GM18511 (cell line): ENCODE measurements around the gene PTH2.

Experiments
- ATAC-seq: cut with Tn5 transposase; IDR thresholded peaks from one replicate; pipeline ENCODE4 v1.9.1; 2021; ENCODE audit warnings: mild to moderate bottlenecking, moderate library complexity; ENCODE audit not compliant: unreplicated experiment

PTH2 gene

DNA sequence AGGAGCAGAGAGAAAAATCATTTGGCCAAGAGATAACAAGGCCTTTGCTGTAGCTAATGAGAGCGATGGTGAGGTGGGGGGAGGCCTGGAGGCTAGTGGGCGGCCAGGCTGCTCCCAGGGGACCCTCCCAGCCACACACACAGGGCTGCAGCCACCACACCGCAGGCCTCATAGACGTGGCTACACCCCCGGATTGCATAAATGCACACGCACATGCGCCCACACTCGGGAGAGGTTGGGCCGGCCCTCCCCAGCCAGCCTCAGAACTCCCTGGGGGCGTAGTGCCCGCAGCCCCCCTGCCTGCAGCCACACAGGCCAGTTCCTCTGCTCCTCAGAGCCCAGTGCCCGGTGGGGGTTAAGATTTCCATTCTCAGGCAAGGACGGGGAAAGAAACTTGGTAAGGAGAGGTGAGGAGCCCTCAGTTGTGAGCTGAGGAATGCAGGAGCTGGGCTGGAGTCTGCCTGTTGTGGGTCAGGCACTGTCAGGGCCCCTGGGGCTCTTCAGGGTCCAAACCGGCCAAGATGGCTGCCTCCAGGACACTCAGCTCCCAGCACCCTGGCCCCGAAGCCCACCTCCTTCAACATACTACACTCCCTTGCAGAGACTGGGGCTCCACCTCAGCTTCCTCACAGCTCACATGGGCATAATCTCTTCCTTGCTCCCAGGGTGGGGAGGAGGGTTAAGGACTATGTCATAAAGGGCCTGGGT, 8.0 kb downstream of the PTH2 start:
- peak; percentile 63 for ATAC-seq

DNA sequence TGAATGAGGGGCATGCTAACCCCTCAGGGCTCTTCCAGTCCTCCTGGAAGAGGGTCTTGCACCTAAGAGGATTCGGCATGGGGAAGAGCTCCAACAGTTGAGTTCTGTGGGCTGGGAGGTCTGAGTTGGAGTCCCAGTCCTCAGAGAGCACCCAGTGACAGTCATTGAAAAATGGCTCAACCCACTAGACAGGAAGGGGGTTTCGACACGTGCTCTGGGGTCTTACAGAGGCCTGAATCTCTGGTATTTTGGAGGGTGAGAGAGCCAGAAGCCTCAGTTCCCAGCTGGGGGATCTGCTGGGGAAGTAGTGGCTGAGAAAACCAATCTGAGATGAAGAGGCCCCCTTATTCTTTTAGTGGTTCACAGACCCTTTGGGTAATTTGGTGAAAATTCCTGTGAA, 9.0 kb downstream of the PTH2 start:
- no peak for ATAC-seq

DNA sequence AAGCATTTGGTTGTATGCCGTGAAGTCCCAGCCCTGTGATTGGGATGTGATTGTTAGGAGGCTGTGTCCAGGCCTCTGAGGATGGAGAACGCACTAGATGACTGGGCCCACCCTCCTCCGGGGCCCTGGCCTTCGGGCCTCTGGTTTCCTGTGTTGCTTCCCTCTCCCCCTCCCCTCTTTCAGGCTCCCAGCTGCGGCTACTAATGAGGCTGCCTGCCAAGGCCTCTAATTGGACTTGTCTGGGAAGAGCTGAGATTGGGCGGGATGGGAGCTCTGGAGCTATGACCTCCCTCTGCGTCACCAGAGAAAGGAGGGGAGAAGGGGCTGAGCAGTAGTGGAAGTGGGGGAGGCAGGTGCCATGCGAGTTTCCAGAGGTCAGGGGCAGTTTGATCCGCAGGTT, 9.9 kb downstream of the PTH2 start:
- ATAC-seq = no peak

DNA sequence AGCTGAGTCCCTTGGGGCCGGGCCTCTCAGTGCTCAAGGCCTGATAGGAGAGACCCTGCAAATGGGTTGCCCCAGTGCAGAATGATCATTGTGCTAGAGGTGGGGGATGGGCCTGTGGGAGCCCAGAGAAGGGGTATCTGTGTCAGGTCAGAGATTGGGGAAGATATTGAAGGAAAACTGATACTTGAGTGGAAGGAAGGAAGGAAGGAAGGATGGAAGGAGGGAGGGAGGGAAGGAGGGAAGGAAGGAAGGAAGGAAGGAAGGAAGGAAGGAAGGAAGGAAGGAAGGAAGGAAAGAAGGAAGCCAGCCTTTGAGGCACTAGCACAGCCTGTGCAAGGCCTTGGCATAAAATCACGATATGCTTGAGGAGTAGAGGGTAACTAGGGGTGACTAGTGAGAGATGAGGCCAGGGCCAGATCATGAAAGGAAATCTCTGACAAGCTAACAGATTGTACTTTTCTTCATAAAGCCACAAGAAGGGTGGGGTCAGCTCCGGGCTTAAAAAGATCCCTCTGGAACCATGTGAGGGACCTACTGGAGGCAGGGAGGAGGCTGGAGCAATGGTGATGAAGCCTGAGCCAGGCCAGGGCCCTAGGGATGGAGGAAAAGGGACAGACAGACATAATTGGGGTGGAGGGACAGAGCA, 11.4 kb downstream of the PTH2 start:
- ATAC-seq = no peak

DNA sequence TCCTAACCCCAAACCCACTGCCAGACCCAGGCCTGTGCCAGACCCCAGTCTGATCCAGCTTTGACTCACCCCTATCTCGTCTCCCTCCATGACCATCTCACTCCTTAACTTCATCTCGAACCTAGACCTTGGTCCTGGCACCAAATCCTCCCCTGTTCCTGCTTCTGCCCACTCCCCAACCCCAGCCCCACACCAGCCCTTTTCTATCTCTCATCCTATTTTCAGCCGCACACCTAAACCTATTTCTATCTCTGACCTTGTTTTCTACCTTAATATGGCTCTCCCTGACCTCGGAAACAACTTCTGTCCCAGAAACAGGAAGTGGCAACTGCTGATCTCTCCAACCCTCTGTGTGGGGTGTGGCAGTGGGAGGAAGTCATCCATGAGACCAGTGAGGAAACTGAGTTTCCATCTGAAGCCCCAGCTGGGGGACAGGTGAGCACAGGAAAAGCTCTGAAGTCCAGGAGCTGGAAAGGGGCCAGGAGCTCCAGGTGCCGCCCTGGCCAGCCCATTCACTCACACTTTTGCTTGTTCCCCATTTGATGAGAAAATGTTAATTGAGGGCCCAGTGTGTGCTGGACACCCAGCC, 13.7 kb downstream of the PTH2 start:
- ATAC-seq = no peak

DNA sequence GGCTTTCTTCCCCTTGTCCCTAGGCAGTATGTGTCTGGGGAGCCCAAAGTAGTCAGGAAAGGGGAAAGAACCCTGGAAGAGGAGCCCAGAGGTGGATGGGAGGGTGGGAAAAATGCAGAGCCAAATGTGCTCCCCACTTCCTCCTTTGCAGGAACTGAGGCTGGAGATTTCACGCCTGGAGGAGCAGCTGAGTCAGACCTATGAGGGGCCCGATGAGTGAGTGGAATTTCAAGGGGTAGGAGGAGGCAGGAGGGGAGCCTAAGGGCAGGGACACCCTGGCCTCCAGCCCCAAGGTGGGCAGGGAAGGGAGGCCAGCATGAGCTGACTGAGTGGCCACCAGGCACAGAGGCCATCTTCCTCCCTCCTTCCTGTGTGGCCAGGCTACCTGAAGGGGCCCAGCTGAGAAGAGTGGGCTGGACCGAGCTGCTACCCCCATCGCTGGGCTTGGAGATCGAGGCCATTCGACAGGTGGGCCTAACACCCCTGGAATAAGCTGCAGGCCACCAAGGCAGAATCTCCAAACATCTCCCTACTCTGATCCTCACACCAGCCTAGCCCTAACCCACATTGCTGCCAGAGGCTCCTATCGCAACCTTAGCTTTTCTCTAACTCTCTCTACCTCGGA, 14.3 kb downstream of the PTH2 start:
- ATAC-seq = no peak

DNA sequence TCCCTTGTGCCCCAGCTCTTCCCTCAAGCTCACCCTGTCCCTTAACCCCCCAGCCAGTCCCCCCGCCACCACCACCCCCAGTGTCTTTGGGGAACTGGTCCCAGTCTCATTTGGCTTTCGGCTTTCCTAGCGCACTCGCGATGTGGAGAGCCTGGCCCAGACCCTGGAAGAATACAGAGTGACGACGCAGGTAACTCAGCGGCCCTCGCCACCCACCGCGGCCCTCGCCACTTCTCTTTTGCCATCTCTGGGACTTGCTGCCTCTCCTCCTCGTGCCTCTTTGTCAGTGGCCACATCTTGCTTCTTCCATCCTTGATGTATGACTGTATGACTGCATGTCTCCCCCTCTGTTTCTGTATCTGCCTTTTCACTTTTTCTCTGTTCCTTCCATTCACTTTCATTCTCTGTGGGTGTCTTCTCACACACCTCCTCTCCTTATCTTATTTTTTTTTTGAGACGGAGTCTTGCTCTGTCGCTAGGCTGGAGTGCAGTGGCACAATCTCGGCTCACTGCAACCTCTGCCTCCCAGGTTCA, 15.7 kb downstream of the PTH2 start:
- ATAC-seq = no peak

DNA sequence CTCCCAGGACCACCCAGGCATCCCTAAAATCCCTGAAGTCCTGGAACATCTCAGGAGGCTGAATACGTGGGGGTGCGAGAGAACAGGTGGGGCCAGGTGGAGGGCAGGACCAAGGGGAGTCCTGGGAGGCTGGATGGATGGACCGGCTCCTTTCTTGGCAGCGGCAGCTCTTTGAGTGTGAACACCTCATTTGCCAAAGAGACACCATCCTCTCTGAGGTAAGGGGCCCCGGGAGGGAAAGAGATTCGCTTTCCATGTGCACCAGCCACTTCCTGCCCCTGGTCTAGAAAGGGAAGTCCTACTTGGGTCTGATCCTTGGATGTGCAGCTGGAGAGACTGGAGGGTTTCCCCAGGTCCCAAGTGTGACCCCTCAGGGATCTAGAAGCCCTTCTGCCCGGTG, 16.2 kb downstream of the PTH2 start:
- ATAC-seq = no peak

DNA sequence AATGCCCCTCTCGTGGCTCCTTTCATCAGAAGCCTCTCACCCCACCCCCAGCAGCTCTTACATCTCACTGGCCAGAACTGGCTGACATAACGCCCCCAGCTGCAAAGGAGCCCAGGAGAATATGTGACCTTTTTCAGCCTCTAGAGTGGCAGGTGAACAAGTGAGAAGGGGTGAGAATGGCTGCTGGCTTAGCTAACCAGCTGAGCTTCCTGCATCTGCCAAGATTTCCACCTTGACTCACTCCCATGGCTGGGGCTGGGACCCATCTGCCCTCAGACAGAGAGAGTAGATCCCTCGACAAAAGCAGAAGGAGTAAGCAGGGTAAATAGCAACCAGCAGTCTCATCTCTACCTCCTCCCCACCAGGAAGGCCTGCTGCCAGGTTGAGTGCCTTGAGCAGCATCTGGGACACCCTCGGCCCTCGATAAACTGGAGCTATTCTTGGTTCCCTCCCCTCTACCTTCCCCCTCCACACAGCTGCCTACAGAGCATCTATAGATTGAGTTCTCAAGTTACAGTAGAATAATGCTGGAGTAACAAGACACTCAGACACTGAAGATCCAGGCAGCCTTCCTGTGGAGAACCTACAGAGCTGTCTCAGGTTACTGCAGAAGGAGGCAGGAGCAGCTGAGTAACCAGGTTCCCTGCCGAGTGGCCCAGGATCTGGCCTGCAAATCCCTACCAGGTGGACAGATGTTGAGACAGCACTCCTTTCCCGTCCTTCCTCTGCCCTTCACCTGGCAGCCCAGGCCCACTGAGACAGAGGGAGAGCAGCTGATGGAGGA, 19.6 kb downstream of the PTH2 start:
- ATAC-seq = no peak

DNA sequence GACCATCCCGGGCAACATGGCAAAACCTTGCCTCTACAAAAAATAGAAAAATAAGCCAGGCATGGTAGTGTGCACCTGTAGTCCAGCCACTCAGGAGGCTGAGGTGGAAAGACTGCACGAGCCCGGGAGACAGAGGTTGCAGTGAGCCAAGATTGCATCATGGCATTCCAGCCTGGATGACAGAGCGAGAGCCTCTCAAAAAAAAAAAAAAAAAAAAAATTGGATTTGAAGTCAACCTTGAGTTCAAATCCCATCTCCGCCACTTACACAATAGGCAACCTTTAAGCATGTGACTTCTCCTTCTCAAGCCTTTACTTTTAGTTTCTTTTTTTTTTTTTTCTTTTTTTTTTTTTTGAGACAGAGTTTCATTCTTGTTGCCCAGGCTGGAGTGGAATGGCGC, 23.2 kb downstream of the PTH2 start:
- ATAC-seq = no peak

DNA sequence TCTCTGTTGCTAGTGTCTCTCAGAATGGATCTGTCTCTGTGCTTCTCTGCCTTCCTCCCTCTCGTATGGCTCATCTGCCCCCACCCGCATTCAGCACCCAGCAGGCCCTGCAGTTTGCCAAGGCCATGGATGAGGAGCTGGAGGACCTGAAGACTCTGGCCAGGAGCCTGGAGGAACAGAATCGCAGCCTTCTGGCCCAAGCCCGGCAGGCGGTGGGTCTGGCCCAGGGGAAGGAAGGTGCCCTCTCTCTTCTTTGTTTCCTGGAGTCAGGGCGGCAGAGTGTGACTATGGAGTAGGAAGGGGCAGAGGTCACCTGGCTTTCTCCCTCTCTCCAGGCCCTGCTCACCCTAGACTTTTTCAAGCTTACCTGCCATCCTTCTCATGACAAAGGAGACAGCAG, 24.3 kb downstream of the PTH2 start:
- no peak for ATAC-seq

DNA sequence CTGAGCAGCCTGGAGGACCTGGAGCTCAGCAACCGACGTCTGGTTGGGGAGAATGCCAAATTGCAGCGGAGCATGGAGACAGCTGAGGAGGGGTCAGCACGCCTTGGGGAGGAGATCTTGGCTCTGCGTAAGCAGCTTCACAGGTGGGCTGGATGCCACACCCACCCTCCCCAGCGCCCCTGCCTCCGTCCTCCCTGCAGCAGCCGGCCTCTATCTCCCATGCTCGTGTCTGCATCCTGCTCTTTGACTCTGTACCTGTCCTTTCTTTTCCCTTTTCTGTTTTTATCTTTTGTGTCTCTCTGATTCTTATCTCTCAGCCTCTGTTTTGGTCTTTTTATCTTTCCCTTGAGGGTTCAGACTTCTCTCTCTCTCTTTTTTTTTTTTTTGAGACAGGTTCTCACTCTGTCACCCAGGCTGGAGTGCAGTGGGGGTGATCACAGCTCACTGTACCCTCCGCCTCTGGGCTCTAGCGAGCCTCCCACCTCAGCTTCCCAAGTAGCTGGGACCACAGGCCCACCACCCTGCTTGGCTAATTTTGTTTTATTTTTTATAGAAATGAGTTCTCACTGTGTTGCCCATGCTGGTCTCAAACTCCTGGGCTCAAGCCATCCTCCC, 25.1 kb downstream of the PTH2 start:
- ATAC-seq = no peak

DNA sequence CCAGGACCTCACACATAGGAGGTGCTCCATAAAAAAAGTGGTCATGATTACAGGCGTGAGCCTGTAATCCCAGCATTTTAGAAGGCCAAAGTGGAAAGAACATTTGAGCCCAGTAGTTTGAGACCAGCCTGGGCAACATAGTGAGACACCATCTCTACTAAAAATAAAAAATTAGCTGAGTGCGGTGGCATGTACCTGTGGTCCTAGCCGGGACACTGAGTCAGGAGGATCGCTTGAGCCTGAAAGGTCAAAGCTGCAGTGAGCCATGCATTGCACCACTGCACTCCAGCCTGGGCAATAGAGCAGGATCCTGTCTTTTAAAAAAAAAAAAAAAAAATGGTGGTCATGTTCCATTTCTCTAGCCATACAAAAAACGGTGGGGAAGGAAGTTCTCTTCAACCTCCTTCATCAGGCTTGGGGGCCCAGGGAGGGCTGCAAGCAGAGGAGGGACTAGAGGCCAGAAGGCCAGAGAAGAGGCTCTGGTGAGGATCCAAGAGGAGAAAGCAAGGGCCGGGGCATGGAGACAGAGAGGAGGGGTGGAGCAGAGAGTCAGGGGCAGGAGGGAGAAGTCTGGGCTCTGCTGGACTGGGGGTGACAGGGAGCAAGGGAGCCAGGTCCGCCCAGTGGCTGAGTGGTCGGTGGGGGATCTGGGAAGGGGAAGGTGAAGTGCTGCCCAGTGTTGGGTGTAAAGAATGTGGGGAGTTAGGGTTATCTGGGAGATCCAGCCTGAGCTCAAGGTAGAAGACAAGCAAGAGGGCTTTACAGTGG, 26.3 kb downstream of the PTH2 start:
- ATAC-seq = no peak

DNA sequence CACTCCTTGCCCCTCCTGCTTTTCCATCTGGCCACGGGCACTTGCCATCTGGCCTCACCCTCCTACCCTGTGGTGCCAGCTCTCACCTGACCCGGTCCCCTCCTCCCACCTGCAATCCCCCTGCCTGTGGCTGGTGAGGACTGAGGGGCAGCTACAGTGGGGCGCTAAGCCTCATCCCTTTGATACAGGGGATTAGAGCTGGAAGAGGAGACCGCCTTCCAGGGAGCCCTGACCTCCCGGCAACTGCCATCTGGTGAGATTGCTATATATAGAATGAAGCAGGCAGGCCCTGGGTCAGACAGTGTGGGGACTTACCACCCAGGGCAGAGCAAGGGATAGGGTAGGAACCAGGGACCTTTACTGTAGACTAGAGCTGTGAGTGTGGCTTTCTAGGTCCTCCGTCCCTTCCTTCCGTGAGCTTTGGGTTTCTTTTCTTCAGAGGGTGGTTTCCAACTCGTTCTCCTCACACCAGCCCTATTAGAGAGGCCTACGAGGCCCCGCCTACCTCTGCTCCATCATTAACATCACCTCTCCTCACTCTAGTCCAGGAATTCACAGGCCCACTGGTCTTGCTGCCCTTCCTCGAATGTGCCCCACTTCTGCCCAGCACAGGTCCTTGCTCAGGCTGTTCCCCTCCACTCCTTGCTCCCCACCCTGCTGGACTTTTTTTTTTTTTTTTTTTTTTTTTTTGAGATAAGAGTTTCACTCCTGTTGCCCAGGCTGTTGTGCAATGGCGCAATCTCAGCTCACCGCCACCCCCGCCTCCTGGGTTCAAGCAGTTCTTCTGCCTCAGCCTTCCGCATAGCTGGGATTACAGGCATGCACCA, 27.4 kb downstream of the PTH2 start:
- no peak for ATAC-seq

DNA sequence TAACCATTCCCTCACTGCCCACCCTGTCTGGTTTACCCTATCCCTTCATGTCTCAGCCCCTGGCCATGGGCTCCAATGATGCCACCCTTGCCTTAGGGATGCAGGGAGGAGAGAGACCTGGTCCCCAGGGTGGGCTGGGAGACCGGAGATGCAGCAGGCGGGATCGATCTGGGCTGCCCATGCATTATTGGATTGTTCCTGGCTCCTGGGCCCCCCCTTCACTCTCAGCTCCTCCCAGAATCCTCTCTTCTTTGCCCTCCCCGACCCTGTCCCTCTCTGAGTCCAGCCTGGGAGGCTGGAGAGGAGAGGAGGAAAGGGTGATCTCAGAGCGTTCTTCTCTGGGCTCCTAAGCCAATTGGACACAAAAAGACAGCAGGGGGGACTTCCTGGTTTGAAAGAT, 29.4 kb downstream of the PTH2 start:
- ATAC-seq = no peak

DNA sequence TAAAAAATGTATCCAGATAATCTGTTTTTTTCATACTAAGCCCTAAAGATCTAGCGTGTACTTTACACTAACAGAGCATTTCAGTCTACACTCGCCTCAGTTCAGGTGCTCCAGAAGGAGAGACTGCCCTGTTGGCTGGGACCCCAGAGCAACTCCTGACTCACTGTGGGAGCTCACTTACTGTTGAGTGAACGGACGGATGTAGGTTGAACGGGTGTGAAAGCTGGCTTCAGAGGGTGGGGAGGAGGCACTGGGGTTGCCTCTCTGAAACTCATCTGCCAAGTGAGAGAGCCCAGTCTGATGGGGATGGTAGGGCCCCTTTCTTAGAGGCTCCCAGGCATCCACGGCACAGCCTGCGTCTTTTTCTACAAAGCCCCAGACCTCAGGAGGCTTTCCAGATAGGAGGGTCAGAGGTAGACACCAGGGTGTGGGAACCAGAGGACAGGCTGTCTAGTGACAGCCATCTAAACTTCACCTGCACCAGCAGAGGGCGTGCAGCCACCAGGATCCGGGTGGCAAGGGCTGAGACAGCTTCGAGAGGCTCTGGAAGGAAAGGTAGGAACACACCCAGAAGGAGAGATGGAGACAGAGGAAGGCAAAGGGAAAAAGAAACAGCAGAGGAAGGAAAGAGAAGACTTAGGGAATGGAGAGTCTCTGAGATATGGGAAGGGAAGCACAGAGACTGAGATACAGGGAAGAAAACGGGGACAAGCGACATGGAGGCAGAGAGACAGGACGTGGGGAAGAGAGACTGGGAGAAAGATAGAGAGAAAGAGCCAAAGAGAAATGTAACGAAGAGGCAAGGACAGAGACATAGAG, 31.5 kb downstream of the PTH2 start:
- no peak for ATAC-seq

DNA sequence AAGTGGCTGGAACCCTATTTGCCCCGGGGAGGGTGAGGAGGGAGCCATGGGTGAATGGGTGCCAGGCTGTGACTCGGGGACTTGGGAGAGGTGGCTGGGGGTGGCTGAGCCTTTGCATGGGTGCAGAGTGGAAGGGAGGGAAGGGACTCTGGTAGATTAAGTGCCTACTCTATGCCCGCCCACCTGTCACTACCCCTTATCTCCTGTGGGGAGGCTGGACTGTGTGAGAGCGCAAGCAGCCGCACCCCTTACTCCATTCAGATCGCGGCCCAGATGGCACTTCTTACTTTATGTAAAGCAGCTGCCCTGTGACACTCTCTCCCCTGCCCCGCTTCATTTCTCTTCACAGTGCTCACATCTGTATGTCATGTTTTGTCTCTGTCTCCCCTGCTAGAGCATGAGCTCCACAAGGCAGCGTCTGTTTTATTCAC, 32.3 kb downstream of the PTH2 start:
- ATAC-seq = no peak
